Hepatocyte (in vitro differentiated cells): ENCODE results near the gene TASP1. TPM values are rescaled to one million over a fixed set of nuclear protein-coding genes. Genes with fewer than 3 reads are reported as not detected.

Experiments used
- DNase-seq: peaks from one replicate; pipeline ENCODE4 v3.0.0-alpha.2; 2016; ENCODE audit warnings: low spot score
- H2AFZ ChIP-seq: fragments of 200-600 bp; sonication (generic); 2 replicates; pipeline ENCODE4 v1.6.0; 2016; ENCODE audit warnings: antibody characterized with exemption, mild to moderate bottlenecking
- H3K27ac ChIP-seq: fragments of 200-600 bp; sonication (generic); 2 replicates; pipeline ENCODE4 v1.5.1; 2016; ENCODE audit warnings: mild to moderate bottlenecking
- H3K27me3 ChIP-seq: fragments of 200-600 bp; sonication (generic); 2 replicates; pipeline ENCODE4 v1.6.1; 2016
- H3K36me3 ChIP-seq: fragments of 200-600 bp; sonication (generic); replicated peaks from 2 replicates; pipeline ENCODE4 v1.5.1; 2016; ENCODE audit warnings: low read depth; ENCODE audit not compliant: insufficient read depth
- H3K4me1 ChIP-seq: fragments of 200-600 bp; sonication (generic); 2 replicates; pipeline ENCODE4 v1.5.1; 2016; ENCODE audit warnings: mild to moderate bottlenecking, moderate library complexity; ENCODE audit not compliant: insufficient read depth
- H3K4me2 ChIP-seq: fragments of 200-600 bp; sonication (generic); 2 replicates; pipeline ENCODE4 v1.6.0; 2016
- H3K4me3 ChIP-seq: fragments of 200-600 bp; sonication (generic); 2 replicates; pipeline ENCODE4 v1.5.1; 2016; ENCODE audit warnings: mild to moderate bottlenecking
- H3K79me2 ChIP-seq: fragments of 200-600 bp; sonication (generic); 2 replicates; pipeline ENCODE4 v1.6.0; 2017; ENCODE audit warnings: mild to moderate bottlenecking
- H3K9me2 ChIP-seq: fragments of 200-600 bp; sonication (generic); replicated peaks from 2 replicates; pipeline ENCODE4 v1.6.0; 2017; ENCODE audit warnings: mild to moderate bottlenecking; ENCODE audit not compliant: insufficient read depth
- H3K9me3 ChIP-seq: fragments of 200-600 bp; sonication (generic); 2 replicates; pipeline ENCODE4 v1.5.1; 2016; ENCODE audit warnings: low read depth, mild to moderate bottlenecking
- H4K20me1 ChIP-seq: fragments of 200-600 bp; sonication (generic); 2 replicates; pipeline ENCODE4 v1.6.0; 2016; ENCODE audit warnings: mild to moderate bottlenecking; ENCODE audit not compliant: insufficient read depth, poor library complexity, severe bottlenecking
- CTCF ChIP-seq: fragments of 200-600 bp; sonication (generic); IDR thresholded peaks from 2 replicates; pipeline ENCODE4 v1.5.1; 2016; ENCODE audit warnings: antibody characterized with exemption, mild to moderate bottlenecking; ENCODE audit not compliant: poor library complexity
- EZH2 ChIP-seq: fragments of 200-600 bp; sonication (generic); IDR thresholded peaks from 2 replicates; pipeline ENCODE4 v1.6.1; 2016; ENCODE audit warnings: antibody characterized with exemption, mild to moderate bottlenecking, borderline replicate concordance
- EZH2phosphoT487 ChIP-seq: fragments of 200-600 bp; sonication (generic); IDR thresholded peaks from one replicate; pipeline ENCODE4 v1.6.1; 2018; ENCODE audit warnings: antibody characterized with exemption, mild to moderate bottlenecking, low read depth, moderate library complexity; ENCODE audit not compliant: unreplicated experiment, severe bottlenecking
- WGBS: methylation state at CpG from one replicate; pipeline ENCODE4 v1.1.6; 2016; ENCODE audit warnings: low lambda C conversion rate; ENCODE audit errors: missing lambda C conversion rate; 5-methylcytosine and 5-hydroxymethylcytosine counted together
- polyA plus RNA-seq: library from polyadenylated mRNA; unstranded; fragments of >200 nt; fragmentation: Nextera tagmentation; extraction: Ambion mirVana; gene quantifications from 2 replicates; pipeline ENCODE4 v1.2.1, GENCODE V29; 2016
- total RNA-seq: library from RNA; depleted of rRNA; stranded (reverse); fragments of >200 nt; gene quantifications from 2 replicates; pipeline ENCODE4 v1.2.3, GENCODE V29; 2014

Gene TASP1
- total and polyA plus RNA-seq, 2 experiments from 2014 or later: 11.1 to 12.9 TPM

- Histone ChIP-seq H3K4me2 (no peak overlapping the region), H3K9me3 (no peaks in the 10 kb centered on the region), H4K20me1 (peaks cover 2% of the 10 kb centered on the region), H3K36me3 (no peaks in the 10 kb centered on the region), H2AFZ (no peak overlapping the region), H3K27ac (no peak overlapping the region), H3K4me3 (no peak overlapping the region), H3K79me2 (no peaks in the 10 kb centered on the region), H3K9me2 (no peaks in the 10 kb centered on the region), H3K4me1 (peaks cover 4% of the 10 kb centered on the region), H3K27me3 (no peaks in the 10 kb centered on the region)
- WGBS: 94% methylated on average over 4 of the region's 4 CpGs
- no peak for TF ChIP-seq EZH2
- no peak for TF ChIP-seq EZH2phosphoT487
- no peak for TF ChIP-seq CTCF
- DNase-seq: no peak
Observed at GRCh38 chr20:13543783-13544182, 94.9 kb downstream of the TASP1 start.

GRCh38 chr20:13535627-13536026 lies 103.1 kb downstream of the TASP1 start:
- Histone ChIP-seq H3K36me3 (no peaks in the 10 kb centered on the region), H3K79me2 (no peaks in the 10 kb centered on the region), H3K27me3 (no peaks in the 10 kb centered on the region), H3K4me2 (no peak overlapping the region), H3K4me1 (no peaks in the 10 kb centered on the region), H3K9me3 (no peaks in the 10 kb centered on the region), H3K9me2 (no peaks in the 10 kb centered on the region), H3K4me3 (no peak overlapping the region), H3K27ac (no peak overlapping the region), H2AFZ (no peak overlapping the region), H4K20me1 (peaks cover 2% of the 10 kb centered on the region)
- no peak for DNase-seq
- WGBS: 88% methylated on average over 4 of the region's 4 CpGs
- TF ChIP-seq EZH2 (no peak), EZH2phosphoT487 (no peak), CTCF (no peak)

- Histone ChIP-seq H3K9me2 (no peaks in the 10 kb centered on the region), H4K20me1 (no peaks in the 10 kb centered on the region), H2AFZ (no peak overlapping the region), H3K36me3 (no peaks in the 10 kb centered on the region), H3K4me3 (no peak overlapping the region), H3K4me1 (no peaks in the 10 kb centered on the region), H3K4me2 (no peak overlapping the region), H3K9me3 (no peaks in the 10 kb centered on the region), H3K27ac (no peak overlapping the region), H3K27me3 (no peaks in the 10 kb centered on the region), H3K79me2 (no peaks in the 10 kb centered on the region)
- TF ChIP-seq EZH2: no peak
- TF ChIP-seq EZH2phosphoT487: no peak
- no peak for TF ChIP-seq CTCF
- WGBS: 82% methylated on average over 5 of the region's 5 CpGs
- no peak for DNase-seq
Observed at GRCh38 chr20:13533946-13534345, 104.8 kb downstream of the TASP1 start.

GRCh38 chr20:13530146-13530545 lies 108.6 kb downstream of the TASP1 start:
- WGBS: 85% methylated on average over 3 of the region's 3 CpGs
- TF ChIP-seq EZH2: no peak
- no peak for DNase-seq

More at GRCh38 chr20:13530146-13530545, 108.6 kb downstream of the TASP1 start:
- no peaks in the 10 kb centered on the region for H3K27me3 ChIP-seq
- no peak overlapping the region for H3K4me2 ChIP-seq
- H4K20me1 ChIP-seq: no peaks in the 10 kb centered on the region
- H3K9me2 ChIP-seq: no peaks in the 10 kb centered on the region
- no peaks in the 10 kb centered on the region for H3K4me1 ChIP-seq
- no peaks in the 10 kb centered on the region for H3K36me3 ChIP-seq
- no peaks in the 10 kb centered on the region for H3K79me2 ChIP-seq
- H3K4me3 ChIP-seq: no peak overlapping the region
- no peak overlapping the region for H3K27ac ChIP-seq
- H2AFZ ChIP-seq: no peak overlapping the region
- H3K9me3 ChIP-seq: no peaks in the 10 kb centered on the region
